NCI-H748 (cell line): ENCODE data around the gene ANXA4.

Experiments used
- DNase-seq: peaks from one replicate; lab custom pipeline; 2025; ENCODE audit not compliant: unreplicated experiment; lab: John Stamatoyannopoulos, UW

The ANXA4 gene

DNA sequence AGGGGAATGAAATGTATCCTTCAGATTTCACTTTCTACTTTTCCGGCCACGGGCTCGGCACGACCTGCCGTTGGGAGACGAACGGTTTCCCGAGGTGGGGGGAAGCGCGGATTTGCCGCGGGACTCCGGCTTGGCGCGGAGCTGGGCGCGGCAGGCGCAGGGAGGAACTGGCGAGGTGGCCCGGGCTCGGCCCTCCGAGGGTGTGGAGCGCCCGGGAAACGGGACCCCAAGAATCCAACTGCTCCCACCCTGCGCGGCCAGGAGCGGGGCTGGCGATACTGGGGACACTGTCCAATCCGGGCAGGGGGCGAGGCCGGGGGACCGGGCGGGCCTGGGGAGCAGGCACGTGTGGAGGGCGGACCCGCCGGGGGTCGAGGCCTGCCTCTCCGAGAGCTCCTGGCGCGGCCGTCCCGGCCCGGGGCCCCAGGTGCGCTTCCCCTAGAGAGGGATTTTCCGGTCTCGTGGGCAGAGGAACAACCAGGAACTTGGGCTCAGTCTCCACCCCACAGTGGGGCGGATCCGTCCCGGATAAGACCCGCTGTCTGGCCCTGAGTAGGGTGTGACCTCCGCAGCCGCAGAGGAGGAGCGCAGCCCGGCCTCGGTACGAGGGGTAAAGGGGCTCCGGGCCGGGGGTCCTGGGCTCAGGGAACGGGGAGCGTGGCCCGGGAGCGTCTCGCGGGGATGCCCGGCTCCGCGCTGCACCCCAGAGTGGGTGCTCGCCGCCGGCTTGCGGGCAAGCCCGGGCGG lies at the start of gene ANXA4:
Gene ANXA4, plus strand, starts transcription at position 560 of the 747 bp plus-strand sequence. CDS start 39,432 bp downstream, outside the sequence.
- peak; percentile 43 for DNase-seq

GRCh38 chr2:69692424-69692823 lies 49.5 kb upstream of the ANXA4 start:
- no peak for DNase-seq

DNA sequence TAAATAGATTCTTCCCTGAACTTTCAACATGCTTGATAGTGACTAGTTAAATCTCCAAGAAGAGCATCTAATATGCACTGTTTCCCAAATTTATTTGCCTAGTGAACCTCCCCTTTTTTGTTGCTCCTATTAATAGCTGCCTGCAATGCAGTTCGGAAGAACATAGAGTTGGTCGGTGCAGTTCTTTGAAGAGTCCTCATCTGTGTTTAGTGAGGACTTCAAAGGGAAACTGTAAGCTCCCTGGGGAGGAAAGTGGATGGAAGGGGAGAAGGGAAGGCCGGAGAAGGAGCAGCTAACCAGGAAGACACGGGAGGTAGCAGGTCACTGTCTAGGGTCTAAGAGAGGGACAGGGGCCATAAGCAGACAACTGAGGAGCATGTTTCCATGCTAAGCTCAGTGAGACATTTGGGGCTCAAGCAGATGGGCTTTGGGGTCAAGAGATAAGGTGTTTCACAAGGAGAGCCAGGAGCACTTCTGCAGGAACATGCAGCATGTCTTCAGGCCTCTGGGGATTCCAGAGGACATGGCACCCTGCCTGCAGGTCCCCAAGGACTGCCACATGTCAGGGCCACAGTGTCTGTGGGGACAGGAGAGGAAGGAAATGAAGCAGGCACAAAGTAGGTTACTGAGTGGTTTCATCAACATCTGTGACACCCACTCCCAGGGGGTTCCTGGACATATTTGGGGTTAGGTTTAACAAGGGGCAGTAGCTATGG lies 48.7 kb upstream of the ANXA4 start:
- no peak for DNase-seq

DNA sequence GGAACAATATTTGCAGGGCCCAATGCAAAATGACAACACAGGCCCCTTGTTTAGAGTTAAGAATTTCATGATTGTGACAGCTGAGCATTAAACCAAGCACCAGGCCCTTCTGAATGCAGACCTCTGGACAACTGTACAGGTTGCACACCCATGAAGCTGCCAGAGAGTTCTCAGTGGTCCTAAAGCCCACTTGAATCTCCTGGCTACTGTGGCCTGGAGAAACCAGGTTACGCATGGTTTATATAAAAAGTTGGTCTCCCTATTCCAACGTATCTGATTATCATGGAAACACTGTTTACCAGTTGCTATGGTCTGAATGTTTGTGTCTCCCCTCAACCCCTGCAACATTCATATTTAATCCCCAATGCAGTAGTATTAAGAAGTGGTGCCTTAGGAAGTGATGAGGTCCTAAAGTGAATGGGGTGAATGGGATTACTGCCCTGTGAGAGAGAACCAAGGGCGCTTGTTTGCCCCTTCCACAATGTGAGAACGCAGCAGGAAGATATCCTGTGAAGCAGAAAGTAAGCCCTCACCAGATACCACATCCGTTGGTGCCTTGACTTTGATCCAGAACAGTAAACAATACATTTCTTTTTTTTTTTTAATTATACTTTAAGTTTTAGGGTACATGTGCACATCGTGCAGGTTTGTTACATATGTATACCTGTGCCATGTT lies 48.0 kb upstream of the ANXA4 start:
- DNase-seq, result no peak

DNA sequence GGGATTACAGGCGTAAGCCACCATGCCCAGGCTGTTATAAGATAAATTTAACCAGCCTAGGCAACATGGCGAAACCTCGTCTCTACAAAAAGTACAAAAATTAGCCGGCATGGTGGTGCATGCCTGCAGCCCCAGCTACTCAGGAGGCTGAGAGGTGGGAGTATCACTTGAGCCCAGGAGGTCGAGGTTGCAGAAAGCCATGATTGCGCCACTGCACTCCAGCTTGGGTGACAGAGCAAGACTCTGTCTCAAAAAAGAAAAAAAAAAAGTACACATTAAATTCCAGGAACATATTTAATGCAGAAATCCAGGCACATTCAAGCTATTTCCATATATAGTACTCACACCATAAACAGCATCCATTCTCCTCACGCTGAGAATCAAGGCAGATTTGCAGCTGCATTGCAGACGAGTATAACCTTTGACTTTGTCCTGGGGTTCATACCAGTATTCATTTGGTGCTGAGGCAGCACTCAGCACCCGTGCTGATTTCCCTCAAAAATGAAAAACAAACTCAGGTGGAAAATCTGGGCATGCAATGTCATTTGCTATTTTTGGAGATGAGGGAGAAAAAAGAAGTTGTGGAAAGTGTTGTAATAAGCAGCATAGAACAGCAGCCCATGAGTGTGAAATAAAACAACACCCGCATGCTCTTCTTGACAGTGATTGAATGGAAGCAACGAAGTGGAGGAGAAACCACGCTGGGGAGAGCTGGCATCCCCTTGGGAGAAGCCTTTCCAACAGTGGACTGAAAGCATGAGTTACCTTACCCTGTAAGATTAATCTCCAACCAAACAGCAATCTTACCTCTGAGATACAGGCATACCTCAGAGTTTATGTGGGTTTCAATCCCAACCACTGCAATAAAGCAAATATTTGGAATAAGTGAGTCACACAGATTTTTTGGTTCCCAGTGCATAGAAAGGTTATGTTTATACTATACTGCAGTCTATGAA lies 46.8 kb upstream of the ANXA4 start:
- no peak for DNase-seq

DNA sequence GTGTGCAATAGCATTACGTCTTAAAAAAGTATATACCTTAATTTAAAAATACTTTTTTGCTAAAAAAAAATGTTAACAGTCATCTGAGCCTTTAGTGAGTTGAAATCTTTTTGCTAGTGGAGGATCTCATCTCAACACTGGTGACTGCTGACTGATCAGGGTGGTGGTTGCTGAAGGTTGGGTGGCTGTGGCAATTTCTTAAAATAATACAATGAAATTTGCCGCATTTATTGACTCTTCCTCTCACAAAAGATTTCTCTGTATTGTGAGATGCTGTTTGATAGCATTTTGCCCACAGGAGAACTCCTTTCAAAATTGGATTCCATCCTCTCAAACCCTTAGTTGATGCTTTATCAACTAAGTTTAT lies 46.1 kb upstream of the ANXA4 start:
- no peak for DNase-seq

GRCh38 chr2:69700381-69700780 lies 41.6 kb upstream of the ANXA4 start:
- DNase-seq, result no peak

GRCh38 chr2:69701100-69701945 lies 40.6 kb upstream of the ANXA4 start:
- no peak for DNase-seq

DNA sequence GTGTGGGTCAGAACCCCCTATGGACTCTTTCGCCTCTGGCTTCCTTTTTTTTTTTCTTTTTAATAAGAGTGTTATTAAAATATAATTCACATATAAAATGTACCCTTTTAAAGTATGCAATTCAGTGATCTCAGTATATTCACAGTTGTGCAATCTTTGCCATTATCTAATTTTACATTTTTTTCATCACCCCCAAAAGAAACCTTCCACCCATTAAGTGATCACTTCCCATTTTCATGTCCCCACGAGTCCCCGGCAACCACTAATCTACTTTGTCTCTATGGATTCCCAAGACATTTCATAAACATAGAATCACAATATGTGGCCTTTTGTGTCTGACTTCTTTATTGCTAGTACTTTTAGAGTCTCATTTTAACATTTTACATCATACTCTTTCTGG lies 38.7 kb upstream of the ANXA4 start:
- no peak for DNase-seq

GRCh38 chr2:69704446-69704845 lies 37.5 kb upstream of the ANXA4 start:
- DNase-seq, result no peak

DNA sequence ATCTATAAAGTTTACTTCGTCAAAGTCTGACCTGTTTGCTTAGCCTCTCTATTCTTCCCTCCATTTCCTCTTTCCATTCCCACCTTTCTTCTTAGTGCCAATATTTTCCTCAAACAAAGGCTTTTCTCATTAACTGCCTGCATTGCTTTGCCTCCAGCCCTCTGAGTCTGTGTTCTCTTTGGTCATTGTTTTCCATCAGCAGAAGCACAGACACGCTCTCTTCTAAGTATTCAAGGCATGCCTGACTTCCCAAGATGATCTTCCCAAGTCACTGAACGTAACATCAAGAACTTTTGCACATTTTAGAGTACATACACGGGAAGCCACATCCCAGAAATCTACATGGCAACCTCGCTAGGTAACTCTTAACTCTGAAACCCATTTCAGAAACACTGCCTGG lies 32.6 kb upstream of the ANXA4 start:
- no peak for DNase-seq

GRCh38 chr2:69711971-69712370 lies 30.0 kb upstream of the ANXA4 start:
- no peak for DNase-seq

DNA sequence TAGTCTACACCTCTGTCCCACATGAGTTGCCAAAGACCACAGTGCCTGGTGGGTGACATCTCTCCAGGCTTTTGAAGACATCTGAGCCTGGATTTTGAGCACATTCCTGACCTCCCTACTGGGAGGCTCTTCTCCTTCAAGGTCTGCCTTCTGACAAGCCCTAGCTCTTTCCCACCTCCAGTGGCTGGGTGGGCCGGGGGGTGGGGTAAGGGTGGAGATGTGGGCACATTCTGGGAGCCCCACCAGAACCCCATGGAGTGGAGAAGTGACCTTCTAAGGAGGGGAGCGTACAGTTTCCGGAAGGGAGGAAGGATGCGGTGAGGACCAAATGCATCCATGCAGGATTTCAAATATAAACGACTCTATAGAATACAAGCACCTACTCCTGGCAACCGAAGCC lies 27.9 kb upstream of the ANXA4 start:
- no peak for DNase-seq

DNA sequence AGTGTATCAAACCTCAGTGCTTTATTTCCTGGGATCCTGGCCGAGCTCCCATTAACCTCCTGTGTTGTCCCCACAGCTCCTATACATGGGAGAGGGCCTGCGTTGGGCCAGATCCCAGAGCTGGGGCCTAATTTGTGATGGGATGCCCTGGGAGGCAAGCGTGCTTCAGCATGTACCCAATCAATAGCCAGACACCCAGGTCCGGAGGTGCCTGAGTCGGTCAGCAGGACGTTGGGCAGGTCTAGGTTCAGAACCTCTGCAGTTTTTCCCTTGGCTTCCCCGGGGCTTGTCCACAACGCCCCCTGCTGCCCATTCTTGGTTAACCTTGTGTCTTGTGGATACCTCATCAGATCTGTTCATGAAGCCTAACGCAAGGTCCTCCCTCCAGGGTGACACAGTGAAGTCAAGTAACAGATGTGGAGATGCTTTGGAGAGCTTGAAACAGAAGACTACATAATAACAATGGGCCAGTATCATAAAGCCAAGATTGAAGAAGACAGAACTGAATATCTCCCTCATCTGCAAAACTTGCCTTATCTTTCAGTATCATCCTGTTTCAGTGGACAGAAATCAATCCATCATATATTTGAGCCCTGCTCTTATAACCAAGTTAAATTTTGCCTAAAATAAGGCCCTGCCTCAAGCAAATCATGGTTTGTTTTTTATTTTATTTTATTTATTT lies 27.3 kb upstream of the ANXA4 start:
- peak; percentile 68 for DNase-seq

GRCh38 chr2:69715964-69716363 lies 26.0 kb upstream of the ANXA4 start:
- DNase-seq, result no peak

DNA sequence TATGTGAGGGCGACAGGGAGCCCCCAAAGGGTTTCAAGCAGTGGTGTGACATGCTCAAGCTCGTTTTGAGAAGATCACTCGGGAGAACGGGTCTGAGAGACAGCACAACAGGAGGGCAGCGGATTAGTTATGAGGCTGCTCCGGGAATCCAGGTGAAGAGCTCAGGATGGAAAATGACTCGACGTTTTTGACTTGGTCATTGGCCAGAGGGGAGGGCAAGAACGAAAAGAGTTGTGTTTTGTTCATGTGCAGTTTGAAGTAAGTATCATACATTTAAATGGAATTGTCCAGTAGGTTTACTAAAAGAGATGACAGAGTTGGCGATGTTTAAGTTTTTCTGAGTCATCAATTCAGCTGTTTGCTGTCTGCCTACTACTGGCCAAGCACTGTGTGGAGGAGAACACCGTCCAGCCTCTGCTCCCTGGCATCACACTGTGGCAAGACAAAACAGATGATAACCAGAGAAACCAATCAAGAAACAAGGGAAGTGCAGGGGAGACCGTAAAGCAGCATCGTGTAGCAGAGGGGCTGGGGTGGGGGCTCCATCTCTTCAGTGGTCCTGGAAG lies 25.3 kb upstream of the ANXA4 start:
- no peak for DNase-seq

DNA sequence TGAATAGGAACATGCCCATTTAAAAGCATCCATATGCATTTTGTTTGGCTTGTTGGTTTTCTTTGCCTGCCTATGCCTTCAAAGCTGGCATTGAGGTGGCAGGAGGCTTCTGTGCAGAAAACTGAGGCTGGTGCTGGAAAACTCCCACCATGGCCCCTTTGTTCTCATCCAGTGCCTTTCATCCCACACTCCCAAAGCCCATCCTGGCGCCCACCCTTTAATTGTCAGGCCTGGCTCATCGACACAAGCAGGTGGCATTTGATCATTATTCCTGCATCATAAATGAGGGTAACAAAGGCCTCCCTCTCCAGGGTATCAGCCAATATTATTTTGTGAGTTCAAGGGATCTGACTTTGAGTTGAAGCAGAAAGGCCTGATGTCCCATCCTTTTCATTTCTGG lies 24.7 kb upstream of the ANXA4 start:
- DNase-seq, result no peak

DNA sequence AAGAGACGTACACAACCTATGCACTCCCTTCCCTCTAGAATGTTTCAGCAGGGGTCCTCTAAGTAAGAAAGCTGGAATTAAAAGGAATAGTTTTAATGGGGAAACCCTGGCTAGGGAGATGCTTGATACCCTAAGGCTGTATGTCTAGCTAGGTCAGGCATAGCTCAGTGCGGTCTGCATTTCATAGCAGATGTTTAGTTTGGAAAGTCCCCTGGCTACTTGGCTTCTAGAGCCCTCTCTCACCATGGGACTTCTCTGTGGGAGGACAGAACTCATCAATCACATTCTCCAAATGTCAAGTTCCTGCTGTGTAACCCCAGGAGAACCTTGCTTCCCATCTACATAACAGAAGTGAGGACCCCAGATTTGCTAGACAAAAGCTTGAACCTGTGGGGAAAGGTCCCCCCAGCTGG lies 24.1 kb upstream of the ANXA4 start:
- DNase-seq, result no peak

GRCh38 chr2:69718338-69718965 lies 23.5 kb upstream of the ANXA4 start:
- no peak for DNase-seq
